Suprapubic skin (tissue), 4 donors: ENCODE measurements around the gene AMOTL1. TPM values are rescaled to one million over a fixed set of nuclear protein-coding genes. Genes with fewer than 3 reads are reported as not detected.

Source experiments
- DNase-seq, 2 donors: peaks; one replicate each; pipeline ENCODE4 v3.0.0-alpha.2; 2019; ENCODE audit warnings: low spot score in 2 of 2
- H3K27ac ChIP-seq: fragments of 200-600 bp; sonication (generic); one replicate; pipeline ENCODE4 v1.5.1; 2019
- H3K27me3 ChIP-seq: fragments of 200-600 bp; sonication (generic); one replicate; pipeline ENCODE4 v1.5.1; 2019
- H3K36me3 ChIP-seq: fragments of 200-600 bp; sonication (generic); one replicate; pipeline ENCODE4 v1.5.1; 2019
- H3K4me1 ChIP-seq: fragments of 200-600 bp; sonication (generic); one replicate; pipeline ENCODE4 v1.5.1; 2019
- H3K4me3 ChIP-seq: fragments of 200-600 bp; sonication (generic); one replicate; pipeline ENCODE4 v1.5.1; 2019; ENCODE audit warnings: mild to moderate bottlenecking
- H3K9me3 ChIP-seq: fragments of 200-600 bp; sonication (generic); one replicate; pipeline ENCODE4 v1.5.1; 2019
- EP300 ChIP-seq: sonication (generic); formaldehyde crosslinking; IDR thresholded peaks from one replicate; pipeline ENCODE4 v1.6.1; 2017; ENCODE audit warnings: antibody characterized with exemption
- POLR2A ChIP-seq, 2 donors: fragments of 450-650 bp; IDR thresholded peaks; one replicate each; pipeline ENCODE4 v1.6.1; 2017; ENCODE audit warnings: antibody characterized with exemption in 2 of 2, mild to moderate bottlenecking in 2 of 2, moderate library complexity in 2 of 2
- POLR2AphosphoS5 ChIP-seq, 3 donors: sonication (generic); formaldehyde crosslinking; IDR thresholded peaks; one replicate each; pipeline ENCODE4 v1.6.1; 2017; ENCODE audit warnings: antibody characterized with exemption in 3 of 3
- total RNA-seq, 4 donors: library from RNA; depleted of rRNA; stranded (reverse); fragments of >200 nt; gene quantifications; one replicate each; pipeline ENCODE4 v1.1.0, GENCODE V29; 2016
- TF ChIP-seq, protein P1 (sequence below), 2 donors: fragments of 200-600 bp in 1 of 2; fragments of 450-650 bp in 1 of 2; sonication (generic) in 1 of 2; IDR thresholded peaks; one replicate each; pipeline ENCODE4 v1.5.1; 2016 to 2019; ENCODE audit warnings: antibody characterized with exemption in 2 of 2, mild to moderate bottlenecking in 1 of 2, moderate library complexity in 1 of 2

The AMOTL1 gene
- total RNA-seq, 4 donors from 2014 or later = 69.7 to 86.9 (median 79.4) TPM

DNA sequence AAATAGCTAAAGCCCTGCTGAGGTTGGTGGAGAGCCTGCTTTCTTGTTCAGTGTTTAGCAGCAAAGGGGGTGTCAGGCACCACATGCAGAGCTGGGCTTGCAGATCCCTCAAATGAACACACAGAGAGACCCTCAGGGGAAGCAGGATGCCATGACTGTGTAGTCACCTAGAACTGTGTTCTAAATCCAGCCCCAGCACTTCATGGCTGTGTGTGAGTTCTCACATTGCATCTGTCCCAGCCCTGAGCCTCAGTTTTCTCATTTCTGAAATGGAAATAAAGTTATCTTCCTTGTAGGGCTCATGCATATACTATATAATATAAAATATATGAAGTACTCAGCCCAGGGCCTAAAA, 158.1 kb downstream of the AMOTL1 start:
- Histone ChIP-seq H3K36me3 (no peaks in the 10 kb centered on the region), H3K27me3 (no peaks in the 10 kb centered on the region), H3K9me3 (no peaks in the 10 kb centered on the region), H3K27ac (peak overlapping the region; percentile 50), H3K4me3 (no peak overlapping the region), H3K4me1 (peaks cover 25% of the 10 kb centered on the region)
- no peak for DNase-seq
- TF ChIP-seq EP300 (no peak), POLR2AphosphoS5 (IDR thresholded peaks at IDR 0.05) (no peak), POLR2A (IDR thresholded peaks at IDR 0.05) (no peak)
- TF ChIP-seq, protein P1, sequence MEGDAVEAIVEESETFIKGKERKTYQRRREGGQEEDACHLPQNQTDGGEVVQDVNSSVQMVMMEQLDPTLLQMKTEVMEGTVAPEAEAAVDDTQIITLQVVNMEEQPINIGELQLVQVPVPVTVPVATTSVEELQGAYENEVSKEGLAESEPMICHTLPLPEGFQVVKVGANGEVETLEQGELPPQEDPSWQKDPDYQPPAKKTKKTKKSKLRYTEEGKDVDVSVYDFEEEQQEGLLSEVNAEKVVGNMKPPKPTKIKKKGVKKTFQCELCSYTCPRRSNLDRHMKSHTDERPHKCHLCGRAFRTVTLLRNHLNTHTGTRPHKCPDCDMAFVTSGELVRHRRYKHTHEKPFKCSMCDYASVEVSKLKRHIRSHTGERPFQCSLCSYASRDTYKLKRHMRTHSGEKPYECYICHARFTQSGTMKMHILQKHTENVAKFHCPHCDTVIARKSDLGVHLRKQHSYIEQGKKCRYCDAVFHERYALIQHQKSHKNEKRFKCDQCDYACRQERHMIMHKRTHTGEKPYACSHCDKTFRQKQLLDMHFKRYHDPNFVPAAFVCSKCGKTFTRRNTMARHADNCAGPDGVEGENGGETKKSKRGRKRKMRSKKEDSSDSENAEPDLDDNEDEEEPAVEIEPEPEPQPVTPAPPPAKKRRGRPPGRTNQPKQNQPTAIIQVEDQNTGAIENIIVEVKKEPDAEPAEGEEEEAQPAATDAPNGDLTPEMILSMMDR (IDR thresholded peaks at IDR 0.05) = no peak

Other genes with a start within 250 kb of the AMOTL1 start
- gene FUT4, start 224.4 kb upstream of the AMOTL1 start, total RNA-seq = 1 to 10 TPM; 1.6 to 3.5 (median 2.8) TPM
- 1 to 10 TPM in 3 of 4 donors, under 1 TPM in 1; 0.91 to 2.5 (median 1.8) TPM for gene PIWIL4, start 201.0 kb upstream of the AMOTL1 start, total RNA-seq
- 10 to 100 TPM; 30.5 to 60.7 (median 35.1) TPM for gene CWC15, start 205.2 kb downstream of the AMOTL1 start, total RNA-seq
- gene KDM4D, start 205.4 kb downstream of the AMOTL1 start, total RNA-seq = 1 to 10 TPM in 3 of 4 donors, under 1 TPM in 1; 0.49 to 2.8 (median 1.3) TPM